ENCODE data around the gene CALML3. TPM values are rescaled to one million over a fixed set of nuclear protein-coding genes. Genes with fewer than 3 reads are reported as not detected.

CALML3 gene
- total RNA-seq, 4 donors from 2014 or later = 0.24 TPM; not detected in 3

DNA sequence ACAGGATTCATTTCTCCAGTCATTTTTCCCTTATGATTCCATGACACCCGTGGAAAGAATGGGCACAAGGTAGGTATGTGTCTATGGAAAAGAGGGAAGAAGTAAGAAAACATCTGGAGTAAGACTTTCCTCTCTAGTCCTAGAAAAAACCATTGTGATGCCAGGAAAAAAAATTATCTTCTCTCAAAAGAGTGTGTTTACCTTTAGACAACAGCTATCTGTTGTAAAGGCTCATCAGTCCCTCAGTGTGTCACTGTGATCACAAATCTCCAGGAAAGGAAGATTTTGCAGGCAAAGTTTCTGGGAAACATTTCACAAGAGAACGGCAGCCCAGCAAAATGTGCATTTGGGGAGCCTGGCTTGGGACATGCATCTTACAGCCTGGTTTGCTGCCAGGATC lies 44.8 kb downstream of the CALML3 start:
- Histone ChIP-seq H3K9me3 (no peaks in the 10 kb centered on the region), H3K4me1 (no peaks in the 10 kb centered on the region), H3K4me3 (replicated peaks in 1 of 3) (no peak overlapping the region), H3K27ac (no peak overlapping the region), H3K27me3 (no peaks in the 10 kb centered on the region), H3K36me3 (no peaks in the 10 kb centered on the region)
- no peak for TF ChIP-seq POLR2A (IDR thresholded peaks at IDR 0.05)
- TF ChIP-seq, protein P1, sequence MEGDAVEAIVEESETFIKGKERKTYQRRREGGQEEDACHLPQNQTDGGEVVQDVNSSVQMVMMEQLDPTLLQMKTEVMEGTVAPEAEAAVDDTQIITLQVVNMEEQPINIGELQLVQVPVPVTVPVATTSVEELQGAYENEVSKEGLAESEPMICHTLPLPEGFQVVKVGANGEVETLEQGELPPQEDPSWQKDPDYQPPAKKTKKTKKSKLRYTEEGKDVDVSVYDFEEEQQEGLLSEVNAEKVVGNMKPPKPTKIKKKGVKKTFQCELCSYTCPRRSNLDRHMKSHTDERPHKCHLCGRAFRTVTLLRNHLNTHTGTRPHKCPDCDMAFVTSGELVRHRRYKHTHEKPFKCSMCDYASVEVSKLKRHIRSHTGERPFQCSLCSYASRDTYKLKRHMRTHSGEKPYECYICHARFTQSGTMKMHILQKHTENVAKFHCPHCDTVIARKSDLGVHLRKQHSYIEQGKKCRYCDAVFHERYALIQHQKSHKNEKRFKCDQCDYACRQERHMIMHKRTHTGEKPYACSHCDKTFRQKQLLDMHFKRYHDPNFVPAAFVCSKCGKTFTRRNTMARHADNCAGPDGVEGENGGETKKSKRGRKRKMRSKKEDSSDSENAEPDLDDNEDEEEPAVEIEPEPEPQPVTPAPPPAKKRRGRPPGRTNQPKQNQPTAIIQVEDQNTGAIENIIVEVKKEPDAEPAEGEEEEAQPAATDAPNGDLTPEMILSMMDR (IDR thresholded peaks at IDR 0.05) = no peak
- no peak for DNase-seq
- WGBS, 2 donors = 83 to 90% methylated on average over 2 of the region's 2 CpGs
- intact Hi-C loops (cut with DNase I) = no loop called here

DNA sequence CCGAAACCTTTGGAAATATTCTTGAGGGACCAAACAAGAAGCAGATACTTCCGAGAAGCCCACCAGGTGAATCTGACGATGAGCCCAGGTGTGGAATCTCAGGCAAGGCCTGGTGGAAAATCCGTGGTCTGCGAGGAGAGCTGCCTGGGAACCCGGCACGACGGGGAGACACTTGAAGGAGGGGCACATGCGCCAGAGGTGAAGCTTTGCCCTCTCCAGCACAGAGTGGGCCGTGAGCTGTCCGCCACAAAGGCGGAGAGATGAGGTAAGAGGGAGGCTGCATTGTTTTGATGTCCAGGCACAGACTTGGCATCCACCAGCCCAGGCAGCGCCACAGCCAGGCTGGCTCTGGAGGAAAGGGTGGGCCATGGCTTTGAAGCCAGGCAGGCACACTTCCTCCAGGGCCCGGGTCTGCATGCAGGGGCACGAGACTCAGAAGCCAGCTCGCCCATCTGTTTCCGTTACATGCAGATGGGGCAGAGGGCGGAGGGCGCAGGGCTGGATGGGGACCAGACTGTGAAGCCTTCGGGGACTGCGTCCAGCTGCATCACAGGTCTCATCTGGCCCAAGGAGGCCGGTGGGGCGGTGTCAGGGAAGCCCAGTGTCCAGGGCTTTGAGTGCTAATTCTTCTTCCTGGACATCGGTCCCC lies 45.4 kb downstream of the CALML3 start:
- H3K27me3 ChIP-seq = no peaks in the 10 kb centered on the region
- H3K4me3 ChIP-seq (replicated peaks in 1 of 3) = no peak overlapping the region
- TF ChIP-seq, protein P1 (IDR thresholded peaks at IDR 0.05) = no peak
- no peak for TF ChIP-seq POLR2A (IDR thresholded peaks at IDR 0.05)
- H3K9me3 ChIP-seq = no peaks in the 10 kb centered on the region
- no peaks in the 10 kb centered on the region for H3K4me1 ChIP-seq
- H3K27ac ChIP-seq = no peak overlapping the region
- WGBS, 2 donors = 80 to 88% methylated on average over 20 to 24 of the region's 24 CpGs
- no peak for DNase-seq
- intact Hi-C loops (cut with DNase I) = no loop called here
- H3K36me3 ChIP-seq = no peaks in the 10 kb centered on the region

DNA sequence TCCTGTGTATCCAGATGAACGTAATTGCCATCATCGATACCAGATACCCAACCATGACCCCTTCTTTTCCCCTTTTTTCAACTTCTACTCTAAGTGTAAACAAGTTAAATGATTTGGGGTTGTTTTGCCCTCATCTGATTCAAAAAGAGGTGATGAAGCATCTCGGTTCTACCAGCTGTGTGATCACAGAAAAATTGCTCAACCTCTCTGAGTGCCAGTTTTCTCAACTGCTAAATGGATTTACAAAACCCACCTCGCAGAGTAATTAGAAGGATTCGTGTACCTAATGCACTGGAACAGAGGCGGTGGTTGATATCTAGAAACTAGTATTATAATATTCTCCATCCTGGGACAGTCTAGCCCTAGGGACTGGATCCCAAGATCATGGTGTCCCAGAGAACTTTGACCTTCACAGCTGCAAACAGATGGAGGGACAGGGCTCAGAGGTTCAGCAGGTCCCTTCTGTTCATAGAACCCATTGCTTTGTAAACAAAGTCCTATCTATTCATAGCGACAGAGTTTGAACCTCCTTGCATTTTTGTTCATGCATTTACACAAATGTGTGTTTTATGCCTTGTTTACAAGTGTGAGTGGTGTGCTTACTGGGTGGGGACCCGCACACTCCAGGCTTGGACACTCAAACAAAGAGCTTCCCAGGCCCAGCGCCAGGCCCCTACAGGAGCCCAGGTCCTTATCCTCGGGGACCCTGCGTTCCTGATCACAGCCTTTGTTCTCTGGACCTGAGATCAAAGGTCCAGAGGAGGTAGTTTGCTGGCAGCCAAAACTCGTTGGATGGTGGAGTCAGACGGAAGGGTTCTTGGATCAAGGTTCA lies 46.4 kb downstream of the CALML3 start:
- Histone ChIP-seq H3K27ac (no peak overlapping the region), H3K36me3 (no peaks in the 10 kb centered on the region), H3K4me1 (no peaks in the 10 kb centered on the region), H3K4me3 (replicated peaks in 1 of 3) (no peak overlapping the region), H3K27me3 (no peaks in the 10 kb centered on the region), H3K9me3 (no peaks in the 10 kb centered on the region)
- TF ChIP-seq, protein P1 (IDR thresholded peaks at IDR 0.05) = no peak
- TF ChIP-seq POLR2A (IDR thresholded peaks at IDR 0.05) = no peak
- DNase-seq = no peak
- intact Hi-C loops (cut with DNase I) = no loop called here
- WGBS, 2 donors = 78 to 86% methylated on average over 13 of the region's 13 CpGs

DNA sequence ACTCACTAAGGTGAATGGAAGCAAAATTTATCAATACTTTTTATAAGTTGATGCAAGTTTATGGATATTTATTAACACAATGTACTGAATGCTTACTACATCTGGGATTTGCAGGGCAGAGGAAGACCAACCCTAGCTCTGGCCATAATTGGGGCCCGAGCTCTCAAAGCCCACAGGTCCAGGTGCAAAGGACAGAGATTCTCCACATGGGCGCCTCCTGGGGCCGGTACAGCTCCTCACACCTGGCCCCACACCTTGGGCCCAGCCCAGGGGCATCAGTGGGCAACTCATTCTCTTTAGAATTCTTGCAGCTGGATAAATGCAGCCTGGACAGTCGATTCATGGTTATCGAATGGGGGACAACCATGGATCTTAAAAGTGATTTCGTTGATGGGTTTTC lies 47.1 kb downstream of the CALML3 start:
- Histone ChIP-seq H3K9me3 (no peaks in the 10 kb centered on the region), H3K36me3 (no peaks in the 10 kb centered on the region), H3K4me3 (replicated peaks in 1 of 3) (no peak overlapping the region), H3K4me1 (no peaks in the 10 kb centered on the region), H3K27ac (no peak overlapping the region), H3K27me3 (no peaks in the 10 kb centered on the region)
- intact Hi-C loops (cut with DNase I) = no loop called here
- DNase-seq = no peak
- WGBS, 2 donors = 96 to 97% methylated on average over 6 of the region's 6 CpGs
- TF ChIP-seq POLR2A (IDR thresholded peaks at IDR 0.05) = no peak
- TF ChIP-seq, protein P1 (IDR thresholded peaks at IDR 0.05) = no peak

DNA sequence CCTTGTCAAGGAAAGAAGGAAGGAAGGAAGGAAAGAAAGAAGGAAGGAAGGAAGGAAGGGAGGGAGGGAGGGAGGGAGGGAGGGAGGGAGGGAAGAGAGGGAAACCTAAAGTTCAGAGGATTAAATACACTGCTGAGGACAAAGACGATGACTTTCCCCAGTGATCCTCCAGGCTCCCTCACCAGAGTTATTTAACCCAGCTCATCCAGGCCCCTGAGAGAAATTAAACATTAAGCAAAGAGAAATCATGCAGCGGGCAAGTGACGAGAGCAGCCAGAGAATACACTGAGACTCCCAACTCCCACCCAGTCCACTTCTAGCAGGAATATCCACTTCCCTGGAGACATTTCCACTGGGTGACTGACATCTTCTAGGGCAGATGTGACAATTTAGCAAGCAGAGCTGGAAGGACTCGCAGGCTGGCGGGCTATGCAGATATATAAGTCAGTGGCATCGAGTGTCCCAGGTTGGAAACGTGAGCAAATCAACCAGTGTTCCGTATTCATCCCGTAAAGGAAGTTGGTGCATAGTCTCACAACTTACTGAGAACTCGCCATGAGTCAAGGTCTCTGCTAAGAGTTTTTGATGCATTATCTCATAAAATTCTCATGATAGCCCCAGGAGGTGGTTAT lies 48.7 kb downstream of the CALML3 start:
- Histone ChIP-seq H3K27me3 (no peaks in the 10 kb centered on the region), H3K9me3 (no peaks in the 10 kb centered on the region), H3K4me3 (replicated peaks in 1 of 3) (no peak overlapping the region), H3K27ac (no peak overlapping the region), H3K36me3 (no peaks in the 10 kb centered on the region), H3K4me1 (no peaks in the 10 kb centered on the region)
- WGBS, 2 donors = 94 to 96% methylated on average over 10 of the region's 10 CpGs
- TF ChIP-seq, protein P1 (IDR thresholded peaks at IDR 0.05) = no peak
- no peak for TF ChIP-seq POLR2A (IDR thresholded peaks at IDR 0.05)
- DNase-seq = no peak
- intact Hi-C loops (cut with DNase I) = no loop called here
